Uterus (tissue), 2 donors: Measurements from ENCODE around the gene SH3TC1.

Experiments
- POLR2A ChIP-seq, 2 donors: fragments of 450-650 bp; IDR thresholded peaks; one replicate each; pipeline ENCODE4 v1.6.1; 2016; ENCODE audit warnings: antibody characterized with exemption in 2 of 2, mild to moderate bottlenecking in 1 of 2, moderate library complexity in 1 of 2
- TF ChIP-seq, protein P1 (sequence below), 4 experiments: fragments of 200-600 bp in 2 of 4; fragments of 450-650 bp in 2 of 4; sonication (generic) in 2 of 4; IDR thresholded peaks; one replicate each; pipeline ENCODE4 v1.5.1; 2016 to 2019; ENCODE audit warnings: antibody characterized with exemption in 4 of 4, mild to moderate bottlenecking in 2 of 4, moderate library complexity in 1 of 4

- TF ChIP-seq, protein P1, sequence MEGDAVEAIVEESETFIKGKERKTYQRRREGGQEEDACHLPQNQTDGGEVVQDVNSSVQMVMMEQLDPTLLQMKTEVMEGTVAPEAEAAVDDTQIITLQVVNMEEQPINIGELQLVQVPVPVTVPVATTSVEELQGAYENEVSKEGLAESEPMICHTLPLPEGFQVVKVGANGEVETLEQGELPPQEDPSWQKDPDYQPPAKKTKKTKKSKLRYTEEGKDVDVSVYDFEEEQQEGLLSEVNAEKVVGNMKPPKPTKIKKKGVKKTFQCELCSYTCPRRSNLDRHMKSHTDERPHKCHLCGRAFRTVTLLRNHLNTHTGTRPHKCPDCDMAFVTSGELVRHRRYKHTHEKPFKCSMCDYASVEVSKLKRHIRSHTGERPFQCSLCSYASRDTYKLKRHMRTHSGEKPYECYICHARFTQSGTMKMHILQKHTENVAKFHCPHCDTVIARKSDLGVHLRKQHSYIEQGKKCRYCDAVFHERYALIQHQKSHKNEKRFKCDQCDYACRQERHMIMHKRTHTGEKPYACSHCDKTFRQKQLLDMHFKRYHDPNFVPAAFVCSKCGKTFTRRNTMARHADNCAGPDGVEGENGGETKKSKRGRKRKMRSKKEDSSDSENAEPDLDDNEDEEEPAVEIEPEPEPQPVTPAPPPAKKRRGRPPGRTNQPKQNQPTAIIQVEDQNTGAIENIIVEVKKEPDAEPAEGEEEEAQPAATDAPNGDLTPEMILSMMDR (IDR thresholded peaks at IDR 0.05), result no peak
- no peak for TF ChIP-seq POLR2A (IDR thresholded peaks at IDR 0.05)
Measured at GRCh38 chr4:8270912-8271815, 72.1 kb downstream of the SH3TC1 start.
